ENCODE results near the gene MAP3K9.

MAP3K9 gene

GRCh38 chr14:70780396-70781075, 28.8 kb downstream of the MAP3K9 start:
- peak; percentile 45 for DNase-seq

DNA sequence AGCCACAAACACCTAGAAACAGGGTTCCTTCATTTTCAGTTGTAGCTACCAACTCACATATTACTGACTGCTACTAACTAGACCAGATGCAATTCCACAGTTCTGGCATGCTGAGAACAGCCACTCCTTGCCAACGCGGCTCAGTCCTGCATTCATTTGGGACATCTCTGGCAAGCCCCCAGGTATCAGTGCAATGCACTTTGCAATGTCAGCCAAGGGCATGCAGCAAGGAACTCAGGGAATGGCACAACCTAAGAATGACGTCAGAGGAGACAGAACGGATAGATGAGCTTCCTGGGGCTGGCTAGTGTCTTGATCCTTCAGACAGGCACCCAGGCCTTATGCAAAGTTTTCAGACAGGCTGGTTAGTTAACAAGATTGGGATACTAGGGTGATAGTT, 29.6 kb downstream of the MAP3K9 start:
- DNase-seq = no peak

- DNase-seq = no peak
These were observed 33.1 kb downstream of the MAP3K9 start for GRCh38 chr14:70776197-70776596.

DNA sequence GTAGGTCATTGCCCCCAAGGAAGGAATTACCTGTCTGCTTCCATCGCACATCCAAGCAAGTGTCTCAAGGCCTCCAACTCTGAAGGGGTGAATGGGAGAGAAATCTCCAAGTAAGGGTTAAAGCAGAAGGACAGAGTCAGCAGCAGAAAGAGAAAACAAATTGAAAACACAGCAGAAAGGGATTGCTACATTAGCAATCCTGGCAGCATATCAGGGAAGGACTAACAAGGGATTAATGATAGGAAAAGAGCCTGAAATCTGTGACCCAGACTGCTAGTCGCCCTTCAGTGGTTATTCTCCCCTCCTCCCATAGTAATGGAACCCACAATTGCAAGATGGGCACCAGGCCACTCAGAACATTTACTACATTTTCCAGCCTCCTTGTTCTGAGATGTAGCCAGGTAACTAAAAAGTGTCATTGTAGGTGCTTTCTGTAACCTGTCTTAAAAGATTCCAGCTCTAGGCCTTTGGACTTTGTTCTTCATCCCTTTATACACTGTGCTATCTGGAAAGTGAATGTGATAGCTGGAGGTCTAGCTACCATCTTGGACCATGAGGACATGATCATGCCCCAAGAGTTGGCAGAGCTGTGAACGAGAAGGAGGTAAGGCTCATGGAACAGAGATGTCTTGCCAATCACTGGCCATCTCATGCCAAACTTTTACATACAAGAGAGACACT, 36.0 kb downstream of the MAP3K9 start:
- no peak for DNase-seq

GRCh38 chr14:70771781-70772212, 37.5 kb downstream of the MAP3K9 start:
- DNase-seq = no peak

DNA sequence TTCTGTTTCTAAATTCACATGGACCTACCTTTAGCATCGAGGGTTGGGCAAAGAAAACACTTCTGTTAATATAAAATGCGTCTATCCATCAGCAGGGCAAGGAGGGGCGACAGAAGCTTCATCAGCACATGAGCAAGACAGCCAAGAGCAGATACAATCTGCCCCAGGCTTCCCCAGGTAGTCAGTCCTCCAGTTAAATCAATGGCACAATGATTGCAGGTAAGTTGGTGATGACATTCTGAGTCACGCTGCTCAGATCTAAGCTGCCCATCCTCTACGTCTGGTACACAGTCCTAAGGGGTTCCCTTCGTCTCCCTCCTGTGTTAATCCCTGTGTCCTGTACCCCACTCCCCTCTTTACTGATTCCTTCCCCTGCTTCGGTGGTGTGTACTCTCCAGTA, 38.8 kb downstream of the MAP3K9 start:
- no peak for DNase-seq

GRCh38 chr14:70759398-70759797, 49.9 kb downstream of the MAP3K9 start:
- no peak for DNase-seq

- DNase-seq = no peak
These were observed 53.7 kb downstream of the MAP3K9 start for GRCh38 chr14:70755655-70756054.

GRCh38 chr14:70754991-70755390, 54.3 kb downstream of the MAP3K9 start:
- no peak for DNase-seq

GRCh38 chr14:70753518-70753953, 55.8 kb downstream of the MAP3K9 start:
- no peak for DNase-seq

DNA sequence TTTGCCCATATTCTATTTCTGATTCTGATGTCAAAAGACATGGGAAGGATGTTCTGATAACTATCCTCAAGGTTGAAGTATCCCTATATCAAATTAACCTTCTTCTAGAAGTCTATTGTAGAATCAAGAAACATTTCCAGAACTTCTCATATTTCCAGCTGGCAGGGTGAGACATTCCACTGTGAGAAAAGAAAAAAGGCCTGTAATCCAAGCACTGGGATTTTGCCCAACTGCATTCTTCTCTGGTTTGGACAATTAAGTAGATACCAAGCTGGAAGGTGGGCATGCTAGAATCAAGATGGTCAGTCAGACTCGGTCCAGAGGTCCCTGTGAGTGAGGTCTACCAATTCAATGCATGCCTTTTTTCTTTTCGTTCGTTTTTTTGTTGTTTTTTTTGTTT, 60.9 kb downstream of the MAP3K9 start:
- no peak for DNase-seq

GRCh38 chr14:70744641-70745040, 64.7 kb downstream of the MAP3K9 start:
- no peak for DNase-seq

DNA sequence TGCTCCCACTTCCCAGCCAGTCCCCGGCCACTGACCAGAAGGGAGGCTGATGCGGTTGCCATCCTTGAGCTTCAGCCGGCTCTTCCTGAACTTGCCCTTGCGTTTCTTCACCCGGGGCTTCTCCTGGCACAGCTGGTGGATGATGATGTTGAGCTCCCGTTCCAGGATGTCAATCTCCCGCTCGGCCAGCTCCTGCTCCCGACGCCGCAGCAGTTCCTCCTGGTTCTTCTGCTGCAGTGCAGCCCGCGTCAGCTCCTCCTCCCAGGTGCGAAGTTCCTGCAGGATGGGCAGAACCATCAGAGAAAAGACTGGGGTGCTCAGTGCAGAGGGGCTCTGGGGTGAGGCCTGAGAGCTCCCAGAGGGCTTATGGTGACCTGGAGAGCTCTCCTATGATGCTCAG, 67.0 kb downstream of the MAP3K9 start:
- no peak for DNase-seq

DNA sequence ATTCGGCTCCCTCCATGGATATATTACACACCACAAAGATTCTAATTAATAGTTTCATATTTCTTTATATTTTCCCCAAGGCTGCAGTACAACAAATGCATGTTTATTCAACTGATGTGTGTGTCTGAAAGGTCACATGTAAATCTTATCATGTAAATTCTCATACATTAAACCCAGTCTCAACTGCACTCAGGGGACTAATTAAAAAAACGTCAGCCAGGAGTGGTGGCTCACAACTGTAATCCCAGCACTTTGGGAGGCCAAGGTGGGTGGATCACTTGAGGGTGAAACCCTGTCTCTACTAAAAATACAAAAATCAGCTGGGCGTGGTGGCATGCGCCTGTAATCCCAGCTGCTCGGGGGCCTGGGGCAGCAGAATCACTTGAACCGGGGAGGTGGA, 67.8 kb downstream of the MAP3K9 start:
- DNase-seq = no peak

GRCh38 chr14:70735043-70735442, 74.3 kb downstream of the MAP3K9 start:
- peak; percentile 49 for DNase-seq

DNA sequence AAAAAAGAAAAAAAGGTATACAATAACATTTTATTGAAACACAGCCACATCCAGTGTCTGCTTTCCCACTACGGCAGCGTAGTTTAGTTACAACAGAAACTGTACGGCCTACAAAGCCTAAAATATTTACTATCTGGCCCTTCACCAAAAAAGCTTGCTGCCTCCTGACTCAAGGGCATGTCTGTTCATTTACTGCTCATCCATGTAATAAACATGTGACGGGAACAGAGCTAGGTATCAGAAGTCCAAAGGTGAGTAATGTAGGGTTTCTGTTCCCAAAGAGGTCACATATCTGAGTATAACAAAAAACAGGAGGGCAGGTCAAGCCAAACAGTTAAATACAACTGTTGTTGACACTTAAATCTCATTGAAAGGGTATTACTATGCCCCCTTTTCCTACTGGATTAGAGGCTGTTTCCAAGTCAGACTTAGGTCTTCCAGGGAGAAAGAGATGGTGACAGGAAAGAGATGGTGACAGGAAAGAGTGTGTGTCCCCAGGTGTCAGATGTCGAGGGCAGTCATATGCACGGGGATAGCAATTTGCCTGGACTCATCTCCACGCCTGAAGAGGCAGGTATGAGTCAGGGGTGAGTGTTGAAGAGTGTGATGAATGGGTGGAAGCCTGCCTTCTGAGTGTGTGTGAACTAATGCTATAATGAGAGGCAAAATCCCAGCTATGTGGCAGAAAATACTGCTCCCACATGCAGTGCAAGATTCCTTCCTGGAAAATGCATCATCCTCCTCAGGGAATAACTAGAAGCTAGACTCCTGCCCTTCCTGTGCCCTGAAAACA, 77.7 kb downstream of the MAP3K9 start:
- DNase-seq = no peak

DNA sequence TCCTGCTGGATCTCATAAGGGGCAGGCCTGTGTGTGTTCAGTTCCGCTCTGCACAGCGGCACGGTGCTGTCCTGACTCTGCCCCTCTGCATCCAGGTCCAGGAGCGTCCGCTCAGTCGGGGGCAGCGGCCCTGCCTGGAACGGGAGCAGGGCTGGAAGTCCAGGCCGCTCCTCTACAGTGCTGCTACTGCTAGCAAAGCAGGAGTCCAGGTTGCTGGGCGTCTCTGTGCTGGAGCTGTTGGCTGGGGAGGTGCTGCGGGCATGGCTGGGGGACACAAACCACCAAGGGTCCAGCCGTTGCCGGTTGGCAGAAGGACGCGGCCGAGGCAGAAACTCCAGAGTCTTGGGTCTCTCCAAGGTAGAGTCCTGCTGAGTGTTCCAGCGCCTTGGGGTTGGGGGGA, 78.9 kb downstream of the MAP3K9 start:
- no peak for DNase-seq

GRCh38 chr14:70726651-70727375, 82.5 kb downstream of the MAP3K9 start:
- no peak for DNase-seq

- DNase-seq = no peak
These were observed 84.4 kb downstream of the MAP3K9 start for GRCh38 chr14:70724944-70725343.

DNA sequence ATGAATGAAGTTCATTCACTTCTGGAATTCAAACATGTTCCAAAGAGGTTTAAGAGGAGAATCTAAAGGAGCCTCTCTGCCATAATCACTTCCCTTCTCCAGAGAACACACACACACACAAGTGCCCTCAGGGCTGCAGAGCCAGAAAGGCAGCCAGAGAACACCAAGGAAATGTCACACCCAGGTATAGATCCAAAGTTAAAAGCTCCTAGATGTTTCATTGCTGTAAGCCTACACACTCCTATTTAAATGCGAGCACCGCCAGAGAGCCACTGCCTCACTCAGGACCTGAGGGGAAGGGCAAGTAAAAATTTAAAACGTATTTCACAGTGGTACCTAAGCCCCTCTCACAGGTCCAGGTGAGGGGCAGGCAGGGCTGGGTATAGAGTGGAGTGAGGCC, 85.2 kb downstream of the MAP3K9 start:
- DNase-seq = no peak

DNA sequence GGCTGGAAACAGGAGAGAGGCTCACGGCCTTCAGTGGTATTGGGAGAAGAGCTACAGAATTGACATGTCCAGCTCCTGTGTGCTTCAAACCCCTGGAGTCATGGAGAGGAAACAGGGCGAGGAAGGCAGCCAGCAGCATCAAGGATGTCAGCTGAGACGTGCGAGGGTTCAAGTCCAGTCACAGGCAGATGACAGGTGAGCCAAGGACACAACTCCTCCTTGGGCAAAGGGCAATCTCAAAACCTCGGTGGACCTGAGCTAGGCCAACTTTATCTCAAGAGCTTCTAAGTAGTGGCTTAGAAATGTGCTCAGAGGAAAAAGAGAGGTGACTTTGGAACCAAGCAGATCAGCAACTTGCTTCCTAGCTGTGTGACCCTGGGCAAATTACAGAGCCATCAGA, 86.0 kb downstream of the MAP3K9 start:
- DNase-seq = no peak

DNA sequence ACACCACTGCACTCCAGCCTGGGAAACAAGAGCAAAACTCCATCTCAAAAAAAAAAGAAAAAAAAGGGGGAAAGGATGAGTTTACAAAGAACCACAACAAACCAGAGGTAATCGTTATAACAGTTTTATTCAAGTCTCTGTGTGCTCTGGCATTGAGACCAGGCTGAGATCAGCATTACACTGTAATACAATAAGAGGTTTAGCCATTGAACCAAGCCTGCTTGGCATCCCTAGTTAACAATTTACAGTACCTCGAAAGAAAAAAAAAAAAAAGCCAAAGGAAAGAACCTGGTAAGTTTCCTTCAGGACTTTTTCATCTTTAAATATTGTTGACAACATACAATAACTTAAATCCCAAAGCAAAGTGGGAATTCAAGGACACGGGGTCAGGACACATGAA, 86.9 kb downstream of the MAP3K9 start:
- DNase-seq = no peak

DNA sequence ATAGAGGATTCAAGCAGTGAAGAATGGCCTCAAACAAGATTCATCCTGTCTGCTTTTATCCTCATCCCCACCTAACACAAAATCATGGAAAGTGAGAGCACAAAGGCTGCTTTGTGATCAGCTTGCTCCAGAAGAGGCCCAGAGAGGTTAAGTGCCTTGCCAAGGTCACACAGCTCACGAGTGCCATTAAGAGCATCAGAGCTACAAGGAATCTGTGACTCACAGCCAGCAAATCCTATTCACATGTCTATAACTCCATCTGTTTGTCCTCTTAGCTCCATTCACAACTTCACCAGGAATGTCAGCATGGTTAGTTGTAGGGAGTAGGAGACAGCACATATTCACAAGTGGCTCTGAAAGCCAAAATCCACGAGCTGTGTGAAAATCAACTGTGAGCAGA, 87.8 kb downstream of the MAP3K9 start:
- no peak for DNase-seq
